GM12878 (cell line): ENCODE results near the gene HPS5. TPM values are rescaled to one million over a fixed set of nuclear protein-coding genes. Genes with fewer than 3 reads are reported as not detected.

Experiments used
- ATAC-seq: fragments of 200-7000 bp; cut with Tn5 transposase; 3 replicates; pipeline ENCODE4 v1.9.1; 2020; ENCODE audit warnings: mild to moderate bottlenecking, moderate library complexity
- BruUV-seq: library from RNA; stranded (reverse); fragments of 400-500 nt; replicated peaks from 2 replicates; lab custom pipeline; 2021; lab: Mats Ljungman, UMichigan
- CTCF ChIA-PET: fragments of 300-600 bp; sonication (Branson Sonifier 250); formaldehyde crosslinking; extraction: SDS; loops from one replicate; lab custom pipeline; 2021; ENCODE audit warnings: inconsistent platforms; lab: Yijun Ruan, JAX
- POLR2A ChIA-PET: fragments of 350-600 bp; formaldehyde crosslinking; extraction: SDS; loops from one replicate; lab custom pipeline; 2021; ENCODE audit warnings: inconsistent platforms; lab: Charles Lee
- RAD21 ChIA-PET: fragments of 300-600 bp; sonication (Branson Sonifier 250); formaldehyde crosslinking; loops from one replicate; lab custom pipeline; 2023; ENCODE audit warnings: antibody characterized with exemption; ENCODE audit not compliant: unreplicated experiment; lab: Charles Lee
- SMC1A ChIA-PET: fragments of 300-600 bp; sonication (Branson Sonifier 250); formaldehyde crosslinking; loops from one replicate; lab custom pipeline; 2023; ENCODE audit not compliant: unreplicated experiment, uncharacterized antibody; lab: Charles Lee
- DNase-seq: peaks from one replicate; pipeline ENCODE4 v3.0.0-alpha.2; 2011; ENCODE audit warnings: low read depth, low spot score
- FAIRE-seq: peaks from 3 replicates; lab custom pipeline; 2011; peaks lifted over from hg19 to GRCh38; lab: Jason Lieb, UNC
- H2AFZ ChIP-seq: 2 replicates; pipeline ENCODE4 v1.6.0; 2011; ENCODE audit warnings: low read depth, low read length, control low read depth; ENCODE audit not compliant: control insufficient read depth
- H3K27ac ChIP-seq: 2 replicates; pipeline ENCODE4 v1.5.1; 2011; ENCODE audit warnings: control low read depth; ENCODE audit not compliant: control insufficient read depth, insufficient read depth
- H3K27me3 ChIP-seq, 2 experiments: replicated peaks in 1 of 2; 2 replicates each; pipeline versions ENCODE4 v1.6.0 to v1.6.1; 2011; ENCODE audit warnings: low read length in 1 of 2; ENCODE audit not compliant: control insufficient read depth in 2 of 2, insufficient read depth in 2 of 2
- H3K36me3 ChIP-seq, 2 experiments: 2 replicates each; pipeline ENCODE4 v1.5.1; 2011; ENCODE audit warnings: low read length in 1 of 2; ENCODE audit not compliant: control insufficient read depth in 2 of 2, insufficient read depth in 2 of 2
- H3K4me1 ChIP-seq: 2 replicates; pipeline ENCODE4 v1.6.1; 2011; ENCODE audit warnings: mild to moderate bottlenecking, low read length, moderate library complexity, mixed read lengths; ENCODE audit not compliant: control insufficient read depth, insufficient read depth
- H3K4me2 ChIP-seq: 2 replicates; pipeline ENCODE4 v1.6.0; 2011; ENCODE audit warnings: control low read depth; ENCODE audit not compliant: control insufficient read depth, insufficient read depth
- H3K4me3 ChIP-seq: fragments of 200-600 bp; sonication (generic); 2 replicates; pipeline ENCODE4 v1.5.1; 2016
- H3K79me2 ChIP-seq: 2 replicates; pipeline ENCODE4 v1.6.0; 2011; ENCODE audit warnings: low read length; ENCODE audit not compliant: control insufficient read depth, insufficient read depth
- H3K9ac ChIP-seq: 2 replicates; pipeline ENCODE4 v1.8.0; 2011; ENCODE audit warnings: low read length, control low read depth, mixed read lengths; ENCODE audit not compliant: control insufficient read depth, insufficient read depth
- H3K9me3 ChIP-seq: replicated peaks from 3 replicates; pipeline ENCODE4 v1.5.1; 2011; ENCODE audit warnings: mild to moderate bottlenecking, low read length; ENCODE audit not compliant: control insufficient read depth, insufficient read depth
- H4K20me1 ChIP-seq: 2 replicates; pipeline ENCODE4 v1.6.0; 2011; ENCODE audit not compliant: control insufficient read depth, insufficient read depth
- ASH2L ChIP-seq: fragments of 300-600, 200-600 bp; sonication (generic); IDR thresholded peaks from 2 replicates; pipeline ENCODE4 v1.6.1; 2017; ENCODE audit warnings: low read depth, mild to moderate bottlenecking, borderline replicate concordance
- ATF7 ChIP-seq: fragments of 450-650 bp; IDR thresholded peaks from 2 replicates; pipeline ENCODE4 v1.6.1; 2016; ENCODE audit warnings: low read depth, mild to moderate bottlenecking
- CBFB ChIP-seq: IDR thresholded peaks from 2 replicates; pipeline ENCODE4 v1.6.1; 2016; ENCODE audit warnings: antibody characterized with exemption, low read depth
- CREB1 ChIP-seq: IDR thresholded peaks from 2 replicates; pipeline ENCODE4 v1.6.1; 2012; ENCODE audit warnings: low read depth, mild to moderate bottlenecking, inconsistent platforms
- EED ChIP-seq: sonication (generic); IDR thresholded peaks from 2 replicates; pipeline ENCODE4 v1.6.1; 2016; ENCODE audit warnings: antibody characterized with exemption, low read depth
- HDGF ChIP-seq: fragments of 450-650 bp; IDR thresholded peaks from 2 replicates; pipeline ENCODE4 v1.6.1; 2016; ENCODE audit warnings: antibody characterized with exemption
- NFXL1 ChIP-seq: fragments of 450-650 bp; IDR thresholded peaks from 2 replicates; pipeline ENCODE4 v1.6.1; 2017; ENCODE audit warnings: antibody characterized with exemption, mild to moderate bottlenecking, borderline replicate concordance
- SIX5 ChIP-seq: IDR thresholded peaks from 2 replicates; pipeline ENCODE4 v1.6.1; 2011; ENCODE audit warnings: mild to moderate bottlenecking, low read depth, low read length, moderate library complexity; ENCODE audit not compliant: severe bottlenecking
- STAT1 ChIP-seq: fragments of 450-650 bp; conservative IDR thresholded peaks from 2 replicates; pipeline ENCODE4 v1.6.1; 2014; ENCODE audit warnings: antibody characterized with exemption, mild to moderate bottlenecking
- SUPT20H ChIP-seq: IDR thresholded peaks from 2 replicates; pipeline ENCODE4 v1.6.1; 2011; ENCODE audit warnings: low read depth, mild to moderate bottlenecking, low read length, moderate library complexity, borderline replicate concordance; ENCODE audit not compliant: control insufficient read depth
- SUZ12 ChIP-seq: fragments of 200-600 bp; sonication (generic); IDR thresholded peaks from one replicate; pipeline ENCODE4 v1.6.1; 2018; ENCODE audit warnings: antibody characterized with exemption, mild to moderate bottlenecking; ENCODE audit not compliant: unreplicated experiment
- ZBED1 ChIP-seq: IDR thresholded peaks from 2 replicates; pipeline ENCODE4 v1.6.1; 2016; ENCODE audit warnings: borderline replicate concordance
- ZNF592 ChIP-seq: fragments of 450-650 bp; IDR thresholded peaks from 2 replicates; pipeline ENCODE4 v1.6.1; 2017; ENCODE audit warnings: mild to moderate bottlenecking, moderate library complexity
- ZZZ3 ChIP-seq: IDR thresholded peaks from 2 replicates; pipeline ENCODE4 v1.6.1; 2011; ENCODE audit warnings: low read depth; ENCODE audit not compliant: control insufficient read depth, insufficient read length
- WGBS: methylation state at CpG from one replicate; pipeline ENCODE4 v1.1.6; 2016; ENCODE audit warnings: low lambda C conversion rate; ENCODE audit not compliant: insufficient replicate concordance, insufficient coverage; ENCODE audit errors: missing lambda C conversion rate; 5-methylcytosine and 5-hydroxymethylcytosine counted together
- in situ Hi-C: fragments of 300-500 bp; cut with MboI; formaldehyde crosslinking; loops from 9 replicates; pipeline ENCODE4 v1.14.3; 2018; ENCODE audit warnings: mixed read lengths
- intact Hi-C: fragments of 100-400 bp; cut with micrococcal nuclease; formaldehyde crosslinking; loops from one replicate; pipeline ENCODE4 v1.14.2; 2022; ENCODE audit not compliant: unreplicated experiment
- polyA plus RNA-seq, 11 experiments: library from polyadenylated mRNA; depleted of rRNA in 4 of 11; unstranded in 6 of 11; stranded (reverse) in 5 of 11; fragments of >200 nt; fragmentation: Nextera tagmentation in 4 of 11; fragmentation: Illumina TruSeq in 1 of 11; extraction: Ambion mirVana in 4 of 11; extraction: Trizol in 1 of 11; gene quantifications; 1 replicate in 1 of 11; 2 replicates in 10 of 11; pipeline versions ENCODE4 v1.2.1 to v1.2.3, GENCODE V29; 2011 to 2016; ENCODE audit warnings: inconsistent platforms in 2 of 11, missing spikeins in 2 of 11, low read depth in 1 of 11
- total RNA-seq, 4 experiments: library from RNA; depleted of rRNA in 3 of 4; stranded (reverse); fragments of >200 nt in 3 of 4; fragmentation: Illumina TruSeq in 1 of 4; extraction: Trizol in 1 of 4; gene quantifications; 2 replicates each; pipeline versions ENCODE4 v1.2.1 to v1.2.3, GENCODE V29; 2013 to 2021

HPS5 gene
- total and polyA plus RNA-seq, 10 of the 15 experiments (the other 5 are each of a cell fraction or from before 2014, with no cell fraction given): 11.9 to 32.6 (median 23.5) TPM

GRCh38 chr11:18365741-18366140 lies 43.8 kb upstream of the HPS5 start:
- Histone ChIP-seq H3K27ac (no peak overlapping the region), H3K4me3 (no peak overlapping the region), H3K9ac (no peak overlapping the region), H3K36me3 (peaks cover 5 to 21% of the 10 kb centered on the region in 2 experiments), H3K4me2 (no peak overlapping the region), H3K4me1 (no peaks in the 10 kb centered on the region), H3K9me3 (no peaks in the 10 kb centered on the region), H3K79me2 (no peaks in the 10 kb centered on the region), H2AFZ (no peak overlapping the region), H3K27me3 (no peaks in the 10 kb centered on the region), H4K20me1 (no peaks in the 10 kb centered on the region)
- TF ChIP-seq SIX5 (no peak), CREB1 (peak; percentile 8; the same call in 1 of the 2 replicates)
- intact Hi-C loops (no loop called here), in situ Hi-C loops (no loop called here)
- CTCF ChIA-PET: interaction anchor here (1.4 to 1.7 kb wide), 2 partner anchors 31 to 122 kb away, joined by 4 read pairs; no protein-coding TSS in a partner anchor
- WGBS: 91% methylated on average over 4 of the region's 4 CpGs
- POLR2A ChIA-PET: no interaction called here
- BruUV-seq: no TSS peak
- SMC1A ChIA-PET: interaction anchor here (0.6 kb wide), 1 partner anchor 9 kb away, joined by 3 read pairs; no protein-coding TSS in a partner anchor
- DNase-seq: no peak
- ATAC-seq: no peak
- no peak for FAIRE-seq
- RAD21 ChIA-PET: interaction anchor here (0.7 kb wide), 1 partner anchor 18 kb away, joined by 3 read pairs; no protein-coding TSS in a partner anchor

- SMC1A ChIA-PET: interaction anchor here (1.3 kb wide), 1 partner anchor 12 kb away, joined by 3 read pairs; no protein-coding TSS in a partner anchor
- intact Hi-C loops: no loop called here
- no peak for FAIRE-seq
- Histone ChIP-seq H3K27ac (no peak overlapping the region), H3K9ac (no peak overlapping the region), H3K4me3 (no peak overlapping the region), H3K79me2 (no peaks in the 10 kb centered on the region), H3K9me3 (no peaks in the 10 kb centered on the region), H3K4me2 (no peak overlapping the region), H3K36me3 (peaks cover 5 to 21% of the 10 kb centered on the region in 2 experiments), H3K4me1 (no peaks in the 10 kb centered on the region), H4K20me1 (no peaks in the 10 kb centered on the region), H2AFZ (no peak overlapping the region), H3K27me3 (no peaks in the 10 kb centered on the region)
- CTCF ChIA-PET: interaction anchor here (1.4 to 1.7 kb wide), 2 partner anchors 32 to 121 kb away, joined by 4 read pairs; no protein-coding TSS in a partner anchor
- in situ Hi-C loops: no loop called here
- WGBS: 98% methylated on average over 4 of the region's 4 CpGs
- DNase-seq: no peak
- BruUV-seq: no TSS peak
- RAD21 ChIA-PET: no interaction called here
- no peak for ATAC-seq
- POLR2A ChIA-PET: interaction anchor here (0.7 kb wide), 1 partner anchor 84 kb away, joined by 3 read pairs; no protein-coding TSS in a partner anchor
- TF ChIP-seq ATF7: no peak
- TF ChIP-seq EED: no peak
- TF ChIP-seq SUZ12: no peak
- no peak for TF ChIP-seq CBFB
- TF ChIP-seq ZBED1: no peak
- TF ChIP-seq STAT1: no peak
- TF ChIP-seq NFXL1: no peak
- TF ChIP-seq HDGF: no peak
- no peak for TF ChIP-seq ASH2L
- no peak for TF ChIP-seq SUPT20H
- TF ChIP-seq ZNF592: no peak
- TF ChIP-seq ZZZ3: no peak
These were observed 42.6 kb upstream of the HPS5 start for GRCh38 chr11:18364495-18365073.
